Loucy (cell line): ENCODE data around the gene CCDC167.
A peak's percentile ranks its signal among the peaks of the same experiment; 100 is the strongest.

Experiments
- H2AFZ ChIP-seq: fragments of 200-600 bp; sonication (generic); 2 replicates; pipeline ENCODE4 v1.6.0; 2016; ENCODE audit warnings: antibody characterized with exemption, mild to moderate bottlenecking, low read length, moderate library complexity
- H3F3A ChIP-seq: fragments of 200-600 bp; 2 replicates; pipeline ENCODE4 v1.6.0; 2016; ENCODE audit warnings: antibody characterized with exemption, low read depth, mild to moderate bottlenecking
- H3K27me3 ChIP-seq: fragments of 200-600 bp; sonication (generic); 2 replicates; pipeline ENCODE4 v1.6.1; 2014; ENCODE audit warnings: low read length, mild to moderate bottlenecking; ENCODE audit not compliant: insufficient read depth, poor library complexity, severe bottlenecking
- H3K36me3 ChIP-seq: fragments of 200-600 bp; sonication (generic); 2 replicates; pipeline ENCODE4 v1.6.1; 2016; ENCODE audit warnings: low read length; ENCODE audit not compliant: insufficient read depth
- H3K4me1 ChIP-seq: fragments of 200-600 bp; sonication (generic); 2 replicates; pipeline ENCODE4 v1.5.1; 2014; ENCODE audit warnings: low read length, mild to moderate bottlenecking; ENCODE audit not compliant: insufficient read depth, poor library complexity, severe bottlenecking
- H3K4me2 ChIP-seq: fragments of 200-600 bp; sonication (generic); 2 replicates; pipeline ENCODE4 v1.6.0; 2014; ENCODE audit warnings: antibody characterized with exemption, low read length, low read depth, mild to moderate bottlenecking; ENCODE audit not compliant: poor library complexity, severe bottlenecking
- H3K4me3 ChIP-seq: fragments of 200-600 bp; sonication (generic); 2 replicates; pipeline ENCODE4 v1.5.1; 2014; ENCODE audit warnings: low read length, mild to moderate bottlenecking, mixed read lengths; ENCODE audit not compliant: poor library complexity, severe bottlenecking
- H3K79me2 ChIP-seq: fragments of 200-600 bp; sonication (generic); 2 replicates; pipeline ENCODE4 v1.6.1; 2014; ENCODE audit warnings: low read length; ENCODE audit not compliant: insufficient read depth
- H3K9ac ChIP-seq: fragments of 200-600 bp; sonication (generic); 2 replicates; pipeline ENCODE4 v1.6.0; 2014; ENCODE audit warnings: mild to moderate bottlenecking, low read depth, low read length, moderate library complexity; ENCODE audit not compliant: poor library complexity, severe bottlenecking
- H3K9me2 ChIP-seq: fragments of 200-600 bp; sonication (generic); replicated peaks from 2 replicates; pipeline ENCODE4 v1.6.1; 2016; ENCODE audit warnings: low read depth, low read length, mixed read lengths
- H3K9me3 ChIP-seq: fragments of 200-600 bp; sonication (generic); 2 replicates; pipeline ENCODE4 v1.6.1; 2014; ENCODE audit warnings: mild to moderate bottlenecking, antibody characterized with exemption, low read length, low read depth; ENCODE audit not compliant: insufficient read depth
- H4K20me1 ChIP-seq: fragments of 200-600 bp; sonication (generic); 2 replicates; pipeline ENCODE4 v1.6.0; 2014; ENCODE audit warnings: antibody characterized with exemption, low read length, mild to moderate bottlenecking; ENCODE audit not compliant: insufficient read depth, poor library complexity, severe bottlenecking
- EZH2phosphoT487 ChIP-seq: fragments of 200-600 bp; IDR thresholded peaks from 2 replicates; pipeline ENCODE4 v1.6.1; 2018; ENCODE audit warnings: antibody characterized with exemption, mild to moderate bottlenecking, moderate library complexity, borderline replicate concordance
- TF ChIP-seq, protein P1 (sequence below): fragments of 200-600 bp; sonication (generic); conservative IDR thresholded peaks from 2 replicates; pipeline ENCODE4 v1.5.1; 2014; ENCODE audit warnings: mild to moderate bottlenecking, antibody characterized with exemption, low read length

The CCDC167 gene

DNA sequence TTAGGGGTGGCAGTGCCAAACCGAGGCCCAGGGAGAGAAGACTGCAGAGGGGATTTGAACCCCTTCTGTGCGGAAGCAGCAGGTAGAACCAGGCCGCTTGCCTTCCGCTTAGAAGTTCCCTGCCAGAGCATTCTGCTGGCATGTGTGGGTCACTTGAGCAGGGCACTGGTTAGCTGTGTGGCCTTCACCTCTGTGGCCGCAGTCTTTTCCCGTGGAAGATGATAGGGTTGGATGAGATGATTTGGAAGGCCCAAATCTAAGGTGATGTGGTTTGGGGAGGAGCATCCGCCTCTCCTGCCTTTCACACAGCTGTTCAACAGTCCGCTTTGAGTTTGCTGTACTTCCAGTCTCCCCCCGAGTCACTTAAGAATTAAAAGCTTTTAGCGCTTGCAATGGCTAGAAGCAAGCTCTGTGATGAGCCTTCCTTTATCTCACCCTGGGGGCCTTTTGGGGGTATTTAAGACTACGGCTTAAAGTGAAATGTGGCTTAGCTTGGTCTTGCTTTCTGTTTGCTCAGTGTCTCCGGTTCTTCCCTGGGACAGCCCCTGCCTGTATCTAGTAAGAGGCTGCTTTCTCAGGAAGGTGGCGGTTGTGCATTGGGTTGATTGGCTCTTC lies 65.9 kb downstream of the CCDC167 start:
- peak overlapping the region; percentile 75 for H3K4me2 ChIP-seq
- no peaks in the 10 kb centered on the region for H3K9me3 ChIP-seq
- 0 out of 2 replicates have a peak, but pooled peaks cover 2% of the 10 kb centered on the region for H3F3A ChIP-seq
- peaks cover 32% of the 10 kb centered on the region for H3K4me1 ChIP-seq
- TF ChIP-seq, protein P1, sequence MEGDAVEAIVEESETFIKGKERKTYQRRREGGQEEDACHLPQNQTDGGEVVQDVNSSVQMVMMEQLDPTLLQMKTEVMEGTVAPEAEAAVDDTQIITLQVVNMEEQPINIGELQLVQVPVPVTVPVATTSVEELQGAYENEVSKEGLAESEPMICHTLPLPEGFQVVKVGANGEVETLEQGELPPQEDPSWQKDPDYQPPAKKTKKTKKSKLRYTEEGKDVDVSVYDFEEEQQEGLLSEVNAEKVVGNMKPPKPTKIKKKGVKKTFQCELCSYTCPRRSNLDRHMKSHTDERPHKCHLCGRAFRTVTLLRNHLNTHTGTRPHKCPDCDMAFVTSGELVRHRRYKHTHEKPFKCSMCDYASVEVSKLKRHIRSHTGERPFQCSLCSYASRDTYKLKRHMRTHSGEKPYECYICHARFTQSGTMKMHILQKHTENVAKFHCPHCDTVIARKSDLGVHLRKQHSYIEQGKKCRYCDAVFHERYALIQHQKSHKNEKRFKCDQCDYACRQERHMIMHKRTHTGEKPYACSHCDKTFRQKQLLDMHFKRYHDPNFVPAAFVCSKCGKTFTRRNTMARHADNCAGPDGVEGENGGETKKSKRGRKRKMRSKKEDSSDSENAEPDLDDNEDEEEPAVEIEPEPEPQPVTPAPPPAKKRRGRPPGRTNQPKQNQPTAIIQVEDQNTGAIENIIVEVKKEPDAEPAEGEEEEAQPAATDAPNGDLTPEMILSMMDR = no peak
- TF ChIP-seq EZH2phosphoT487 = no peak
- H3K27me3 ChIP-seq = no peaks in the 10 kb centered on the region
- H3K9me2 ChIP-seq = no peaks in the 10 kb centered on the region
- H2AFZ ChIP-seq = peak overlapping the region; percentile 99
- H3K36me3 ChIP-seq = peaks cover 9% of the 10 kb centered on the region; the same call in 1 of the 2 replicates
- peak overlapping the region; percentile 89 for H3K9ac ChIP-seq
- peak overlapping the region; percentile 97 for H3K4me3 ChIP-seq
- H4K20me1 ChIP-seq = peaks cover 5% of the 10 kb centered on the region
- H3K79me2 ChIP-seq = peaks cover 43% of the 10 kb centered on the region
